Ascending aorta (tissue), 2 donors: ENCODE results near the gene DNAH3. TPM values are rescaled to one million over a fixed set of nuclear protein-coding genes. Genes with fewer than 3 reads are reported as not detected.
"Not testable (repeated sequence)": the region's sequence is repeated elsewhere in the genome, so short reads cannot be mapped to it uniquely, and the experiment has no call there.

Source experiments
- DNase-seq, 2 donors: peaks; one replicate each; pipeline ENCODE4 v3.0.0-alpha.2; 2019; ENCODE audit warnings: low spot score in 2 of 2
- H3K27ac ChIP-seq, 2 donors: fragments of 200-600 bp; sonication (generic); one replicate each; pipeline ENCODE4 v1.5.1; 2016 to 2017; ENCODE audit warnings: mild to moderate bottlenecking in 1 of 2
- H3K27me3 ChIP-seq: fragments of 200-600 bp; sonication (generic); one replicate; pipeline ENCODE4 v1.5.1; 2017
- H3K36me3 ChIP-seq, 2 donors: fragments of 200-600 bp; sonication (generic); one replicate each; pipeline ENCODE4 v1.5.1; 2016
- H3K4me1 ChIP-seq, 2 donors: fragments of 200-600 bp; sonication (generic); one replicate each; pipeline ENCODE4 v1.5.1; 2016 to 2017; ENCODE audit warnings: mild to moderate bottlenecking in 1 of 2
- H3K4me3 ChIP-seq, 2 donors: fragments of 200-600 bp; sonication (generic); one replicate each; pipeline ENCODE4 v1.5.1; 2016 to 2017; ENCODE audit warnings: mild to moderate bottlenecking in 1 of 2
- H3K9me3 ChIP-seq, 2 donors: fragments of 200-600 bp; sonication (generic); one replicate each; pipeline ENCODE4 v1.5.1; 2016
- intact Hi-C: fragments of 100-400 bp; cut with DNase I; formaldehyde crosslinking; loops from one replicate; pipeline ENCODE4 v1.15.1; 2023
- total RNA-seq: library from RNA; depleted of rRNA; stranded (reverse); fragments of >200 nt; gene quantifications from one replicate; pipeline ENCODE4 v1.1.0, GENCODE V29; 2016
- TF ChIP-seq, protein P1 (sequence below), 3 experiments: fragments of 200-600 bp in 2 of 3; fragments of 450-650 bp in 1 of 3; sonication (generic) in 2 of 3; IDR thresholded peaks; one replicate each; pipeline ENCODE4 v1.5.1; 2016 to 2019; ENCODE audit warnings: antibody characterized with exemption in 3 of 3, mild to moderate bottlenecking in 1 of 3, moderate library complexity in 1 of 3

The DNAH3 gene
- total RNA-seq, 1 donor from 2014 or later: 0.32 TPM

DNA sequence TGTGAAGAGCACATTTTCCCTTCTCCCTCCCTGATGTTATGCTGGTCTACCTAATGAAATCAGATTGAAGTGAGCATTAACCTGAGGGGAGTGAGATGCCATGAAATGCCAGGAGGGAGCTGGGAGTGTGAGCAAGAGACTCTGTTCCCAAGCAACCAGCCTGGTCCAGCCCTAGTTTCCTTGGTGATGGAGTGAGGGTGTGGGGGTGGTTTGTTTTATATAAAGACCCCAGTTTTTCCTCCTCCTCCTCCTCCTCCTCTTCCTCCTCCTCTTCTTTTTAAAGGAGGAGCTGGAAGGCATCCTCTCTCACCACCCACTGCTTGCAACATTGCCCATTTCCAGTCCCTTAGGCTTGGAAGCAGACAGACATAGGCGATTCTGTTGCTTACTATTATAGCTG is 97.1 kb downstream of the DNAH3 start:
- Histone ChIP-seq H3K9me3 (no peaks in the 10 kb centered on the region), H3K36me3 (no peaks in the 10 kb centered on the region), H3K27me3 (no peaks in the 10 kb centered on the region), H3K4me1 (no peaks in the 10 kb centered on the region), H3K27ac (no peak overlapping the region), H3K4me3 (no peak overlapping the region)
- intact Hi-C loops: no loop called here
- no peak for DNase-seq
- TF ChIP-seq, protein P1, sequence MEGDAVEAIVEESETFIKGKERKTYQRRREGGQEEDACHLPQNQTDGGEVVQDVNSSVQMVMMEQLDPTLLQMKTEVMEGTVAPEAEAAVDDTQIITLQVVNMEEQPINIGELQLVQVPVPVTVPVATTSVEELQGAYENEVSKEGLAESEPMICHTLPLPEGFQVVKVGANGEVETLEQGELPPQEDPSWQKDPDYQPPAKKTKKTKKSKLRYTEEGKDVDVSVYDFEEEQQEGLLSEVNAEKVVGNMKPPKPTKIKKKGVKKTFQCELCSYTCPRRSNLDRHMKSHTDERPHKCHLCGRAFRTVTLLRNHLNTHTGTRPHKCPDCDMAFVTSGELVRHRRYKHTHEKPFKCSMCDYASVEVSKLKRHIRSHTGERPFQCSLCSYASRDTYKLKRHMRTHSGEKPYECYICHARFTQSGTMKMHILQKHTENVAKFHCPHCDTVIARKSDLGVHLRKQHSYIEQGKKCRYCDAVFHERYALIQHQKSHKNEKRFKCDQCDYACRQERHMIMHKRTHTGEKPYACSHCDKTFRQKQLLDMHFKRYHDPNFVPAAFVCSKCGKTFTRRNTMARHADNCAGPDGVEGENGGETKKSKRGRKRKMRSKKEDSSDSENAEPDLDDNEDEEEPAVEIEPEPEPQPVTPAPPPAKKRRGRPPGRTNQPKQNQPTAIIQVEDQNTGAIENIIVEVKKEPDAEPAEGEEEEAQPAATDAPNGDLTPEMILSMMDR (IDR thresholded peaks at IDR 0.05): no peak

DNA sequence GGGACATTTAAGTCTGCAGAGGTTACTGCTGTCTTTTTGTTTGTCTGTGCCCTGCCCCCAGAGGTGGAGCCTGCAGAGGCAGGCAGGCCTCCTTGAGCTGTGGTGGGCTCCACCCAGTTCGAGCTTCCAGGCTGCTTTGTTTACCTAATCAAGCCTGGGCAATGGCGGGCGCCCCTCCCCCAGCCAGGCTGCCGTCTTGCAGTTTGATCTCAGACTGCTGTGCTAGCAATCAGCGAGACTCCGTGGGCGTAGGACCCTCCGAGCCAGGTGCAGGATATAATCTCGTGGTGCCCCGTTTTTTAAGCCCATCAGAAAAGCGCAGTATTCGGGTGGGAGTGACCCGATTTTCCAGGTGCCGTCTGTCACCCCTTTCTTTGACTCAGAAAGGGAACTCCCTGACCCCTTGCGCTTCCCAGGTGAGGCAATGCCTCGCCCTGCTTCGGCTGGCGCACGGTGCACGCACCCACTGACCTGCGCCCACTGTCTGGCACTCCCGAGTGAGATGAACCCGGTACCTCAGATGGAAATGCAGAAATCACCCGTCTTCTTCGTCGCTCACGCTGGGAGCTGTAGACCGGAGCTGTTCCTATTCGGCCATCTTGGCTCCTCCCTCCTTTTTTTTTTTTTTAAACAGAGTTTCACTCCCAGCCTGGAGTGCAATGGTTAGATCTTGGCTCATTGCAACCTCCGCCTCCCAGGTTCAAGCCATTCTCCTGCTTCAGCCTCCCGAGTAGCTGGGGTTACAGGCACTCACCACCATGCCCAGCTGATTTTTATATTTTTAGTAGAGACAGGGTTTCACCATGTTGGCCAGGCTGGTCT is 102.3 kb downstream of the DNAH3 start:
- H3K36me3 ChIP-seq, H3K9me3 ChIP-seq, H3K27ac ChIP-seq, intact Hi-C loops, H3K4me1 ChIP-seq, H3K4me3 ChIP-seq, H3K27me3 ChIP-seq, DNase-seq: not testable (repeated sequence)

DNA sequence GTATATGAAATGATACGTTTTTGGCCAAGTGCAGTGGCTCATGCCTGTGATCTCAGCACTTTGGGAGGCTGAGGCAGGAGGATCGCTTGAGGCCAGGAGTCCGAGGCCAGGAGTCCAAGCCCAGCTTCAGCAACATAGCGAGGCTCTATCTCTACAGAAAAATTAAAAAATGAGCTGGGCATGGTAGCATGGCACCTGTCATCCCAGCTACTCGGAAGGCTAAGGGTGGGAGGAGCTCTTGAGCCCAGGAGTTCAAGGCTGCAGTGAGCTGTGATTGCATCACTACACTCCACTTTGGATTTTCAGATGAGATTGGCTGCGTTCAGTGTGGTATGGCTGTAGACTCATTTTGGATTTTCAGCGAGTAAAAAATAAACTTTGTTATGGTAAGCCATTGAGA is 112.4 kb downstream of the DNAH3 start:
- H3K4me3 ChIP-seq: no peak overlapping the region
- TF ChIP-seq, protein P1 (IDR thresholded peaks at IDR 0.05): no peak
- H3K27me3 ChIP-seq: no peaks in the 10 kb centered on the region
- no peaks in the 10 kb centered on the region for H3K36me3 ChIP-seq
- intact Hi-C loops: no loop called here
- no peaks in the 10 kb centered on the region for H3K9me3 ChIP-seq
- H3K4me1 ChIP-seq: no peaks in the 10 kb centered on the region
- no peak overlapping the region for H3K27ac ChIP-seq
- no peak for DNase-seq

DNA sequence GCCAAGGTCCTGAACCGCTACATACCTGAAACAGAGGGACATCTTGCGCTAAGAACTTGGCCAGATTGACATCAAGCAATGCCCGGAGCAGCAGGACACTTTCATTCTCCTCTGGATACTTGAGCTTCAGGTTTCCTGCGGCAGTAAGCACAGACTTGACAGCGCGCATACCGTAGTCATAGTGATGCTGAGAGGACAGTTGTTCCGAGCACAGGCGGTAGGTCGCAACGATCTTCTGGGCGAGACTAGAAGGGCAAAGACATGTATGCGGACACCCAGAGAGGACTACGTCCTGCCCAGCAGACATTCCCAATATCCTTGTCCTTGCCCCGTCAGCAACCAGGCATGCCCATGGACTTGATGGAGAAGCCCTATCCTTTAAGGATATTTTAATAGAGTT is 112.9 kb downstream of the DNAH3 start:
- intact Hi-C loops: no loop called here
- no peak overlapping the region for H3K4me3 ChIP-seq
- no peak for DNase-seq
- no peaks in the 10 kb centered on the region for H3K9me3 ChIP-seq
- H3K4me1 ChIP-seq: no peaks in the 10 kb centered on the region
- H3K27ac ChIP-seq: no peak overlapping the region
- H3K36me3 ChIP-seq: no peaks in the 10 kb centered on the region
- TF ChIP-seq, protein P1 (IDR thresholded peaks at IDR 0.05): no peak
- no peaks in the 10 kb centered on the region for H3K27me3 ChIP-seq

DNA sequence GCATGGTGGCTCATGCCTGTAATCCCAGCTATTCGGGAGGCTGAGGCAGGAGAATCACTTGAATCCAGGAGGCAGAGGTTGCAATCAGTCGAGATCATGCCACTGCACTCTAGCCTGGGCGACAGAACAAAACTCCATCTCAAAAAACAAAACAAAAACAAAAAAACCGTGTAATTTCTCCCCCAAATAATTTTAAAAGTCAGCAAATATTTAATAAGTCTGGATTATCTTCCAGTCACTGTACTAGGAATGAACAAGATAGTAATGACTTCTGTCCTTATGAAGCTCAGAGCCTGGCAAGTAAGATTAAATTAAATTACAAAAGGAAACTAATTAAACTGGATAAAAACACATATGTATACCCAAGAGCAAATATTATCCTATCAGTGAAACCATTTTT is 113.5 kb downstream of the DNAH3 start:
- Histone ChIP-seq H3K27me3 (no peaks in the 10 kb centered on the region), H3K9me3 (no peaks in the 10 kb centered on the region), H3K4me3 (no peak overlapping the region), H3K4me1 (no peaks in the 10 kb centered on the region), H3K36me3 (no peaks in the 10 kb centered on the region), H3K27ac (no peak overlapping the region)
- no peak for DNase-seq
- TF ChIP-seq, protein P1 (IDR thresholded peaks at IDR 0.05): no peak
- intact Hi-C loops: no loop called here

DNA sequence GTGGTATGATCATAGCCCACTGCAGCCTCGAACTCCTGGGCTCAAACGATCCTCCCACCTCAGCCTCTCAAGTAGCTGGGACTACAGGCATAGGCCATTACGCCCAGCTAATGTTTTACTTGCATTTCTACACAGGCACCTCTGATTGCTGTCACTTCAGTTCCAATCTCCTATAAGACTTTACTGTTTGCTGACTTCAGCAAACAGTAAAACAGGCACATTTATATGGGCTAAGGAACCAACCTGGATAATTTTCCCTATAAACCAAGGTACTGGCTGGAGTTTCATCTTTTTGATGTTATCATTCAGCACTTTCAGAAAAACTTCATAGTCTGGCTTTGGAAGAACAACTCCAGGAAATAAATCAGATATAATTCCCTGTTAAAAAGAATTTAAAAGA is 114.2 kb downstream of the DNAH3 start:
- no peak for DNase-seq
- H3K4me3 ChIP-seq: no peak overlapping the region
- no peaks in the 10 kb centered on the region for H3K9me3 ChIP-seq
- no peak overlapping the region for H3K27ac ChIP-seq
- no peaks in the 10 kb centered on the region for H3K36me3 ChIP-seq
- intact Hi-C loops: no loop called here
- TF ChIP-seq, protein P1 (IDR thresholded peaks at IDR 0.05): no peak
- no peaks in the 10 kb centered on the region for H3K4me1 ChIP-seq
- no peaks in the 10 kb centered on the region for H3K27me3 ChIP-seq
